Measurements from ENCODE around the gene BLVRA.

BLVRA gene

DNA sequence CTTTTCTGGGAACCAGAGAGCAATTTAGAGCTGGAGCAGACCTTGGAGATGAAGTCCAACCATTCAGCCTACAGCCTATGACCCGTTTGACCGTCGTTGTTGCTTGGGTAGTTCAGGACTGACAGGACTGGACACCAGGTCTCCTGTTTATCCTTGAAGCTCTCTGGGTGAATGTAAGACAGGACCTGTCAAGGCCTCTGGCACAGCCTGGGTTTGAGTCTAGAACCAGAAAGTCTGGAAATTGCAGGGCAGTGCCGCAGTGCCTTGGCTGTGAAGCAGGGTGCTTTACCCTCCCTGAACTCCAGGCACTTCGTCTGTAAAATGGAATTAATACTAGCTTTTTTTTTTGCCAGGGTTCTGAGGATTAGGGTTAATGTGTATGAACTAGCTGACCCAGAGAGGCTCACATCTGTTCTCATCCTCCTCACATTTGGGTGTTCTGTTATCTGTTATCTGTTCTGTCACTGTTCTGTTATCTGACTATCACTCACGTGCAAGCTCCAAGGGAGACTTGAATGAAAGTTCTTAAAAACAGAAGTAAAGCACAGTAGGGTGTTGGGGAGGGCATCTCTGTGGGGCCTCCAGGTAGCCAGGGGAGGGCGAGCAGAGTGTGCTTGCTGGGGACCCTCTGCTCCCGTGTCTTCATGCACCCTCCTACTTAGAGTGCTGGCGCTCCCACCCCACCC, 9.9 kb downstream of the BLVRA start:
- Histone ChIP-seq H3K27me3 (replicated peaks; ENCODE audit: insufficient read depth, low read length) (no peaks in the 10 kb centered on the region), H3K4me1 (ENCODE audit: low read length) (no peaks in the 10 kb centered on the region), H3K9me2 (replicated peaks; ENCODE audit: insufficient read depth, low read length) (no peaks in the 10 kb centered on the region), H3K27ac (ENCODE audit: low read length) (no peak overlapping the region), H3F3A (ENCODE audit: insufficient read depth, low read length) (no peaks in the 10 kb centered on the region), H3K4me2 (ENCODE audit: low read depth, low read length) (no peak overlapping the region), H3K79me2 (ENCODE audit: low read length) (peaks cover 9% of the 10 kb centered on the region), H3K4me3 (ENCODE audit: low read length) (no peak overlapping the region), H3K9me3 (replicated peaks; ENCODE audit: insufficient read depth, low read length) (no peaks in the 10 kb centered on the region), H2AFZ (ENCODE audit: low read length) (no peak overlapping the region), H3K9ac (ENCODE audit: low read length) (no peak overlapping the region), H3K36me3 (replicated peaks; ENCODE audit: insufficient read depth, low read length) (no peaks in the 10 kb centered on the region), H4K20me1 (ENCODE audit: insufficient read depth, low read length) (no peaks in the 10 kb centered on the region)
- TF ChIP-seq EZH2phosphoT487 (IDR thresholded peaks at IDR 0.05; ENCODE audit: low read length) (no peak), EZH2 (optimal IDR thresholded peaks at IDR 0.05; ENCODE audit: low read depth, low read length) (no peak)
- TF ChIP-seq, protein P1, sequence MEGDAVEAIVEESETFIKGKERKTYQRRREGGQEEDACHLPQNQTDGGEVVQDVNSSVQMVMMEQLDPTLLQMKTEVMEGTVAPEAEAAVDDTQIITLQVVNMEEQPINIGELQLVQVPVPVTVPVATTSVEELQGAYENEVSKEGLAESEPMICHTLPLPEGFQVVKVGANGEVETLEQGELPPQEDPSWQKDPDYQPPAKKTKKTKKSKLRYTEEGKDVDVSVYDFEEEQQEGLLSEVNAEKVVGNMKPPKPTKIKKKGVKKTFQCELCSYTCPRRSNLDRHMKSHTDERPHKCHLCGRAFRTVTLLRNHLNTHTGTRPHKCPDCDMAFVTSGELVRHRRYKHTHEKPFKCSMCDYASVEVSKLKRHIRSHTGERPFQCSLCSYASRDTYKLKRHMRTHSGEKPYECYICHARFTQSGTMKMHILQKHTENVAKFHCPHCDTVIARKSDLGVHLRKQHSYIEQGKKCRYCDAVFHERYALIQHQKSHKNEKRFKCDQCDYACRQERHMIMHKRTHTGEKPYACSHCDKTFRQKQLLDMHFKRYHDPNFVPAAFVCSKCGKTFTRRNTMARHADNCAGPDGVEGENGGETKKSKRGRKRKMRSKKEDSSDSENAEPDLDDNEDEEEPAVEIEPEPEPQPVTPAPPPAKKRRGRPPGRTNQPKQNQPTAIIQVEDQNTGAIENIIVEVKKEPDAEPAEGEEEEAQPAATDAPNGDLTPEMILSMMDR (IDR thresholded peaks at IDR 0.05; ENCODE audit: low read length) = no peak
- DNase-seq = no peak

DNA sequence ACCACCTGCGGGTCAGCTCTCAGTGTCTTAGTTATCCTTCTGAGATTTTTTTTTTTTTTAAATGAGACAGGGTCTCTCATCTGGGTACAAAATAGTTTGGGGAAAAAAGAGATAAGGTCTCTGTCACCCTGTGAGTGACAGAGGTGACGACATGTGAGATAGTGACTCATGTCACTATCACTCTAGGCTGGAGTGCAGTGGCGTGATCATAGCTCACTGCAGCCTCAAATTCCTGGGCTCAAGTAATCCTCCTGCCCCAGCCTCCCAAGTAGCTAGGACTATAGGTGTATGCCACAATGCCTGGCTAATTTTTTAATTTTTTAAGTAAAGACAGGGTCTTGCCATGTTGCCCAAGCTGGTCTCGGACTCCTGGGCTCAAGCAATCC, 10.4 kb downstream of the BLVRA start:
- no peak overlapping the region for H3K9ac ChIP-seq (ENCODE audit: low read length)
- H3K9me3 ChIP-seq (replicated peaks; ENCODE audit: insufficient read depth, low read length) = no peaks in the 10 kb centered on the region
- H3K27me3 ChIP-seq (replicated peaks; ENCODE audit: insufficient read depth, low read length) = no peaks in the 10 kb centered on the region
- no peaks in the 10 kb centered on the region for H3K4me1 ChIP-seq (ENCODE audit: low read length)
- DNase-seq = no peak
- H3K27ac ChIP-seq (ENCODE audit: low read length) = no peak overlapping the region
- H3K4me2 ChIP-seq (ENCODE audit: low read depth, low read length) = no peak overlapping the region
- H3K36me3 ChIP-seq (replicated peaks; ENCODE audit: insufficient read depth, low read length) = no peaks in the 10 kb centered on the region
- H3F3A ChIP-seq (ENCODE audit: insufficient read depth, low read length) = no peaks in the 10 kb centered on the region
- no peak overlapping the region for H3K4me3 ChIP-seq (ENCODE audit: low read length)
- H3K79me2 ChIP-seq (ENCODE audit: low read length) = peaks cover 8% of the 10 kb centered on the region; the same call in 1 of the 2 replicates
- no peaks in the 10 kb centered on the region for H3K9me2 ChIP-seq (replicated peaks; ENCODE audit: insufficient read depth, low read length)
- H2AFZ ChIP-seq (ENCODE audit: low read length) = no peak overlapping the region
- no peak for TF ChIP-seq EZH2phosphoT487 (IDR thresholded peaks at IDR 0.05; ENCODE audit: low read length)
- TF ChIP-seq EZH2 (optimal IDR thresholded peaks at IDR 0.05; ENCODE audit: low read depth, low read length) = no peak
- TF ChIP-seq, protein P1 (IDR thresholded peaks at IDR 0.05; ENCODE audit: low read length) = no peak
- no peaks in the 10 kb centered on the region for H4K20me1 ChIP-seq (ENCODE audit: insufficient read depth, low read length)

DNA sequence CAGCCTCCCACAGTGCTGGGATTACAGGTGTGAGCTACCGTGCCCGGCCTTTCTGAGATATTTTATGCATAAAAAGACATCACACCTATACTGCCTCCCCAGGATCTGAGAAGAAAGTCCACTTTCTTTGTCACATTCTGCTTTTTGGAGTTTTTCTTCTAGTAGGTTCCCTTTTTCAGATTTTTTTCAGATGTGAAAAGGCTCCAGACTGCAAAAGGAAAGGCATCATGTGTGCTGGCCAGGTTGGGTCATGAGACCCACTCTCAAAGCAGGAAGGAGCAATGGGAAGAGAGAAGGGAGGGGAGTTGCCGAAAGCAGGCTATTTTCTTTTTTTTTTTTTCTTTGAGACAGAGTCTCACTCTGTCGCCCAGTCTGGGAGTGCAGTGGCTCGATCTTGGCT, 10.8 kb downstream of the BLVRA start:
- no peak for DNase-seq
- Histone ChIP-seq H2AFZ (ENCODE audit: low read length) (no peak overlapping the region), H3K9me3 (replicated peaks; ENCODE audit: insufficient read depth, low read length) (no peaks in the 10 kb centered on the region), H3K4me1 (ENCODE audit: low read length) (no peaks in the 10 kb centered on the region), H3F3A (ENCODE audit: insufficient read depth, low read length) (no peaks in the 10 kb centered on the region), H3K4me3 (ENCODE audit: low read length) (no peak overlapping the region), H3K27me3 (replicated peaks; ENCODE audit: insufficient read depth, low read length) (no peaks in the 10 kb centered on the region), H3K27ac (ENCODE audit: low read length) (no peak overlapping the region), H4K20me1 (ENCODE audit: insufficient read depth, low read length) (no peaks in the 10 kb centered on the region), H3K36me3 (replicated peaks; ENCODE audit: insufficient read depth, low read length) (no peaks in the 10 kb centered on the region), H3K9me2 (replicated peaks; ENCODE audit: insufficient read depth, low read length) (no peaks in the 10 kb centered on the region), H3K9ac (ENCODE audit: low read length) (no peak overlapping the region), H3K4me2 (ENCODE audit: low read depth, low read length) (no peak overlapping the region), H3K79me2 (ENCODE audit: low read length) (peaks cover 8% of the 10 kb centered on the region; the same call in 1 of the 2 replicates)
- TF ChIP-seq EZH2phosphoT487 (IDR thresholded peaks at IDR 0.05; ENCODE audit: low read length) = no peak
- TF ChIP-seq, protein P1 (IDR thresholded peaks at IDR 0.05; ENCODE audit: low read length) = no peak
